Stomach (tissue), 4 donors: Measurements from ENCODE around the gene GIPC3.

Experiments
- POLR2AphosphoS5 ChIP-seq, 3 donors: sonication (generic); formaldehyde crosslinking; IDR thresholded peaks; one replicate each; pipeline ENCODE4 v1.6.1; 2016; ENCODE audit warnings: antibody characterized with exemption in 3 of 3
- TF ChIP-seq, protein P1 (sequence below), 7 experiments: fragments of 450-650 bp in 4 of 7; fragments of 200-600 bp in 3 of 7; sonication (generic) in 3 of 7; IDR thresholded peaks; one replicate each; pipeline ENCODE4 v1.5.1; 2016 to 2019; ENCODE audit warnings: antibody characterized with exemption in 7 of 7, control low read depth in 2 of 7, mild to moderate bottlenecking in 1 of 7

DNA sequence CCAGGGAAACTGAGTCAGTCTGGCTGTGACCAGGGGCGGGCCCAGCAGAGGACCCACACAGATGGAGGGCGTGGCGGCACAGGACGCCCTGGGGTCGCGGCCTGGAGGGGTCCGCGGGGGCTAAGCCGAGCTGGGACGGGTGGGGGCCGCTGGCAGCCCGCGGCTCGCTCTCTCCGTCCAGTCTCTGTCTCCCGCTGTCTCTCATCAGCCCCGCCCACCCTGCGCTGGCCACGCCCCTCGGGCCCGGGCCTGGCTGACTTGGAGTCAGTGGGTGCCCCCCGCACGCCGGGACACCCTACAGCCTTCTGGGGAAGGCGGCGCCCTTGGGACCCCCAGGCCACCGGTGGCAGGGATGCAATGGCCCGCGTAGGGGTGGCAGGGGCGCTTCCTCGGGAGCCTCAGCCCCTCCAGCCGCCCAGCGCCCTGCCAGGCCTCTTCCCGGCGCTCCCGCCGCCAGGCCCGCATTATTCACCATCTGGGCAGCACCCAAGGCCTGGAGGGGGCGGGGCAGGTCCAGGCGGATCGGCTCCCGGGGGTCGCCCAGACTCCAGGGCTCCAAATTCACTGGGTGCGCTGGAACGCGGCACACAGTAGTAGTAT is 21.5 kb downstream of the GIPC3 start, which contains the start of gene TBXA2R:
- no peak for TF ChIP-seq POLR2AphosphoS5 (IDR thresholded peaks at IDR 0.05)
- TF ChIP-seq, protein P1, sequence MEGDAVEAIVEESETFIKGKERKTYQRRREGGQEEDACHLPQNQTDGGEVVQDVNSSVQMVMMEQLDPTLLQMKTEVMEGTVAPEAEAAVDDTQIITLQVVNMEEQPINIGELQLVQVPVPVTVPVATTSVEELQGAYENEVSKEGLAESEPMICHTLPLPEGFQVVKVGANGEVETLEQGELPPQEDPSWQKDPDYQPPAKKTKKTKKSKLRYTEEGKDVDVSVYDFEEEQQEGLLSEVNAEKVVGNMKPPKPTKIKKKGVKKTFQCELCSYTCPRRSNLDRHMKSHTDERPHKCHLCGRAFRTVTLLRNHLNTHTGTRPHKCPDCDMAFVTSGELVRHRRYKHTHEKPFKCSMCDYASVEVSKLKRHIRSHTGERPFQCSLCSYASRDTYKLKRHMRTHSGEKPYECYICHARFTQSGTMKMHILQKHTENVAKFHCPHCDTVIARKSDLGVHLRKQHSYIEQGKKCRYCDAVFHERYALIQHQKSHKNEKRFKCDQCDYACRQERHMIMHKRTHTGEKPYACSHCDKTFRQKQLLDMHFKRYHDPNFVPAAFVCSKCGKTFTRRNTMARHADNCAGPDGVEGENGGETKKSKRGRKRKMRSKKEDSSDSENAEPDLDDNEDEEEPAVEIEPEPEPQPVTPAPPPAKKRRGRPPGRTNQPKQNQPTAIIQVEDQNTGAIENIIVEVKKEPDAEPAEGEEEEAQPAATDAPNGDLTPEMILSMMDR (IDR thresholded peaks at IDR 0.05): no peak
